RPMI8226 (cell line): ENCODE results near the gene ARR3.
"Not testable (repeated sequence)": the region's sequence is repeated elsewhere in the genome, so short reads cannot be mapped to it uniquely, and the experiment has no call there.

ENCODE experiments used
- DNase-seq: peaks from one replicate; pipeline ENCODE4 v3.0.0-alpha.2; 2015

The ARR3 gene

DNA sequence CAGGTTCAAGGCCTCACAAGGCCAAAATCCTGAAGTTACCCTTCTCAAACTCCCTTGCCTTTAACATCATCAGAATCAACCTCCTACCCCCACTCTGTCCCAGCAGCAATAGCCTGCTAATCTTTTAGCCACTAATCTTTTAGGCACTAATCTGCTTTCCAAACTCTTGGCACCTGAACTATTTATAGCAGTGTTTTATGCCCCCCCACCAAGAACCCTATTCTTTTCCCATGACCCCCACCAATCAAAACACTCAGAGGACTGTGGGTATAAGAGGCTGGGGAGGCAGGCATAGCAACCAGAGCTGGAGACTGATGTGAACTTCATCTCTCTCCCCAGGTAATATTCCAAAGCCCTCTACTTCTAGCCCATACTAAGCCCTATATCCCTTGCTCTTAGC, at the start of gene ARR3:
Gene ARR3 (plus strand): TSS at position 301 of the 400 bp plus-strand sequence. CDS start 1,052 bp downstream, outside the sequence.
- DNase-seq = no peak

DNA sequence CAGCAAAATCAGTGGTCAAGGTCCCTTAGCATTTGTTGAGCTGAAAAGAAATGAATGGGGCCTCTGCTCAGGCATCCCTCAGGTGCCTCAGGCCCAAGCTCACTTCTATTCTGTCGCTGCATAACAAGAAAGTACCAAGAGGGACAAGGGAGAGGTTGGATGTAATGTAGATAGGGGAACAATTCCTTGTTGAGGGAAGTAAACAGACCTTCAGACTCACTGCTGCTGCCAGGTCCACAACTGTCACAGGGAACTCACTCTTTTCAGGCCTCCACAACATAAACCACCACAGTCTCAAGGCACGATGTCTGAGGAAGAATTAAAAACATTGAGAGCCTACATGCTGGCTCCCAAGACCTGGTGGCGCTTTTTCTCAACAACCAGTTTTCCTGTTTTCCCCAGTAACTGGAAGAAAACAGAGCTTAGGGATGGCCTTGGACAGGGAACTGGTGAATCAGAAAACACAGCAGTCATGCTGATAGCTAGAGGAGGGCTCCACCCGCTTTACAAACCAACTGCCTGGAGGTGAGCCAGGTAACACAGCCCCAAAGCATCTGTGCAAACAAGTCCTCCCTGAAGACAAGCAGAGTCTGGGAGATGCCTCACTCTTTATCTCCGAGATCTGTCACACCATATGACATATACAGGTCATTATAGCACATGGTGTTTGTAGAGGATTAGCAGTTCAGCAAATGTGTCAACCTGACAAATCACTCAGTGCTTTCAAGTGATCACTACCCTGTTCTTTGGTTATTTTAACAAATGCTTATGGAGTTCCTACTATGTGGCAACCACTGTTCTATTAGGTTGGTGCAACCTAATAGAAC, 48.0 kb upstream of the ARR3 start:
- peak; percentile 14 for DNase-seq

DNA sequence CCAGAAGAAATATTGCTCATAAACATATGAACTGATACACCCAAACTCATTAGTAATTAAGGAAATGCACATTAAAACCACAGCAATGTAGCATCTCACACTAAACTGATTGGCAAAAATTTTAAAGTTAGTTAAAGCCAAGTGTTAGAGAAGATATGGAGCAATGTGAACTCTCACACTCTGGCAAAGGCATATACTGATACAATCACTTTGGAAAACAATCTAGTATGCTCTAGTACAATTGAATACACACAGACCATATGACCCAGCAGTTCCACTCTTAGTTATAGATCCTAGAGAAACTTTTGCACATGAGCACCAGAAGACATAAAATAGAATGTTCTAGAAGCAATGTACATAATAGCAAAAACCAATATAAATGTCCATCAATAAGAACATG, 42.1 kb upstream of the ARR3 start:
- DNase-seq = no peak

DNA sequence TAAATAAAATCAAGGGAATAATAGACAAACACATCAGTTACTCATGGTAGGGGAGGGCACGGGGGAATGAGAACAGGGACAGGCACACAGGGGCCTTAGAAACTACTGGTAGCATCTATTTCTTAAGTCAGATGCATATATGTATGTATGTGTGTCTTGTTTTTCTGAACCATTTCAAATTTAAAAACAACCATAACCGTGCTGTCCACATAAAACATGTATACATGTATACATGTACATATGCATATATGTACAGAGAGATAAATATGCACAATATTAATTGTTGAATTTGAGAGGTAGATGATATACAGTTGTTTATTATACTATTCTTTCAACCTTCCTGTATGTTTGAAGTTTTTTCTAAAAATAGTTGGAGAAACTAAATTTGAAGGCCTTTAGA, 41.4 kb upstream of the ARR3 start:
- no peak for DNase-seq

DNA sequence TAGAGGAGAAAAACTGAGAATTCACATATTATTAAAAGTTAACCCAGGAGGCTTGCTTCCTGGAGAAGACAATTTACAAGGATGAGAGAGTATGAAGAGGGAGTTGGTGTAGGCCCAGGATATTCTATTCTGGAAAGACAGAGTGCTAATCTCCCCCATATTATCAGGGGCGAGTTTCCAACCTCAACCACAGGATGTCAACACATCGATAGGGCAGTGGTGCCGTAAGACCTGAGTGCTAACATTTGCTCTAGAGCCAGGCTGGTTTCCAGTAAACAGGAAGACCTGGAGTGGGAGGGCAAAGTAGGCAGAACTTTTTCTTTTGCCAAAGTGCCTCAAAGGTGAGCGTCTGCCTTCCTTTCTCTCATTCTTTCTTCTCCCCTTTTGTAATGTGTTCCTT, 36.5 kb upstream of the ARR3 start:
- no peak for DNase-seq

DNA sequence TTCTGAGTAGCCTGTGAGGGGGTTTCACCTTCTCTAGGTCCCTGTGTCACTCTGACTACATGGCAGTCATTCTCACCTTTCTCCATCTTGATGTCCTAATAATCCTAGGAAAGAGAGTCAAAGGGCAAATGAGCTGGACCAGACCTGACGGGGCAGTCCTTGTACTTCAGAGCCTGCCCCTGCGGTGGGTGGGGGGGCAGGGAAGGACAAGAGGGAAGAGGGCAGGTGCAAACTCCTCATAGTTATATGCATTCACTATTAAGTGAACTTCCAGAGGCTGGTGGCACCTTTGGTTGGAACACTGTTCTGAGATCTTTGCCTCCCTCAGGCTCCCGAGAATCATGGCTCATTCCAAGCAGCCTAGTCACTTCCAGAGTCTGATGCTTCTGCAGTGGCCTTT, 33.8 kb upstream of the ARR3 start, which contains the start of gene AWAT1:
Gene AWAT1 (plus strand): TSS at position 301 of the 400 bp plus-strand sequence. CDS start 41 bp downstream, at position 342.
- no peak for DNase-seq

DNA sequence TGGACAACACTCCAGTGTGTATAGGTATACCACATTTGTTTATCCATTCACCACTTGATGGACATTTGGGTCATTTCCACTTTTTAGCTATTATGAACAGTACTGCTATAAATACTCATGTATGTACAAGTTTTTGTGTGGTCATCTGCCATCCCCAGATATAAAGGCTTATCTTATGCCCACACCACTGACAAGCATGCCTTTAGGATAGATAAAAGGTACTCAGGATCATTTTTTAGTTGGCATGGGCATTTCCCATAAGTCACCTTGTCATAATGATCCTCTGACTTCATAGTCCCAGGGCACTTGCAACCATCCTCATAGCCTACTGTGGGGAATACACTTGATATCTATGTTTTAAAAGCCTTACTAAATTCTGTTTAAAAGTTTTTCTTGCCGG, 27.4 kb upstream of the ARR3 start:
- no peak for DNase-seq

DNA sequence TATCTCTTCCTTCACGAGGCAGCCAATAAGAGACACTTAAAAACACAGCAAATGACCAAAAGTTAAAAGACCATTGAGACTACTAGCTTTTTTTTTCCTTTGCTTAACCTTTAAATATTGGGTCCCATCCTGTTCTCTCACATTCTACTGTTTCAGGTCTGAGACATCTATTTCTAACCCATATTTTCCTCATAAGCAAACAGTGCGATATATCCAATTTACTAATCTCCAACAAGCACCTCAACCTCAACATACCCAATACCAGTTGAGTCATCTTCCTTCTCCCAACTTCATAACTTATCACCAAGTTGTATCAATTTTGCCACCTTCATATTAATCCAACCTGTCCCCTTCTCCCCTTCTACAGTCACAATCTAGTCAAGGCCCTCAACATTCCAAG, 26.6 kb upstream of the ARR3 start:
- DNase-seq = no peak

DNA sequence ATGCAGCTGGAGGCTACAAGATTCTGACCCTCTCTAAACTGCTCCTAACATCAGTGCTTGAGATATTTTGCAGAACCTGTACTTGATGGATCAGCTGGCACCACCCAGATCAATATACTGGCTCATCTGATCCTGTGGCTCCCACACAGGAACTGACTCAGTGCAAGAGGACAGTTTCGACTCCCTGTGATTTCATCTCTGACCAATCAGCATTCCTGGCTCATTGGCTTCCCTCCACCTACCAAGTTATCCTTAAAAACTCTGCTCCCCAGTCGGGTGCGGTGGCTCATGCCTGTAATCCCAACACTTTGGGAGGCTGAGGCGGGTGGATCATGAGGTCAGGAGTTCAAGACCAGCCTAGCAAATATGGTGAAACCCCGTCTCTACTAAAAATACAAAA, 24.5 kb upstream of the ARR3 start:
- not testable (repeated sequence) for DNase-seq

DNA sequence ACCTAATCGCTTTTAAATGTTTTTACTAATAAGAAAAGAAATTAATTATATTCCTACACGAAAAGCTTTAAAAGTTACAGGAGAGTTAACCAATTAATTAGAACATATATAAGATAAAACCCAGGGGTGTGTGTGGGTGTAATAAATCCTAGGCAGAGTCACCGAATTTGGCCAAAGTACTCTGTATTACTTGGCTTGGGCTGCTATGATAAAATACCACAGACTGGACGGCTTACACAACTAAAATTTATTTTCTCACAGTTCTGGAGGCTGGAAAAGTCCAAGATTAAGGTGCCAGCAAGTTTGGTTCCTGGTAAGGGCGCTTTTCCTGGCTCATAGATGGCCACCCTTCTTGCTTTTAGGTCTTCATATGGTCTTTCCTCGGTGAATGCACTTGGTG, 23.3 kb upstream of the ARR3 start:
- DNase-seq = no peak

DNA sequence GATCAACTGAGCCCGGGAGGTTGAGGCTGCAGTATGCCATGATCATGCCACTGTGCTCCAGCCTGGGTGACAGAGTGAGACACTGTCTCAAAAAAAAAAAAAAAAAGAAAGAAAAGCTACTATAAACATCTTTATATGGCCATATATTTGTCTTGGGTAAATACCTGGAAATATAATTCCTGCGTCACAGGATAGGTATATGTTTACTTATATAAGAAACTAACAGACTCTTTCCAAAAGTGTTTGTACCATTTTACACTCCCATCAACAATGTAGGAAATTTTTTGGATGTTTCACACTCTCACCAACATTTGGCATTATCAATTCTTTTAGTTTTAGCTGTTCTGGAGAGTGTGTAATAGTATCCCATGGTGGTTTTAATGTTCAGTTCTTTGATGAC, 20.9 kb upstream of the ARR3 start:
- DNase-seq = no peak

DNA sequence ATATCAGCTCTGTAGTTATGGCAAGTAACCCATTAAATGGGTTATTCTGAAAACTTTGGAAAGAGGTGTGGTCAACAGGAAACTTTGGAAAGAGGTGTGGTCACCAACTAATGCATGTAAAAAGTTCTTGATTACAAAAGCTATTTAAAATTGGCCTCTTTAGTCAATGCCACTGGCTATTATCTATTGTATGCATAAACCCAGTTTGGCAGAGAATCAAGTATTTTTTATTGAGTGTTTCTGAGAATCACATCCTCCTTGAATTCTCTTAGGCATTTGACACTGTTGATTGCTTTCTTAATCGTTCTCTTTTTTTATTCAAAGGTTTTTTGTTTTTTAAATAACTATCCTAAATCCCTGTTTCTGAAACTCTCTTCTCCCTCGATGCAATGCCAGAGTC, 15.6 kb upstream of the ARR3 start:
- DNase-seq = no peak

DNA sequence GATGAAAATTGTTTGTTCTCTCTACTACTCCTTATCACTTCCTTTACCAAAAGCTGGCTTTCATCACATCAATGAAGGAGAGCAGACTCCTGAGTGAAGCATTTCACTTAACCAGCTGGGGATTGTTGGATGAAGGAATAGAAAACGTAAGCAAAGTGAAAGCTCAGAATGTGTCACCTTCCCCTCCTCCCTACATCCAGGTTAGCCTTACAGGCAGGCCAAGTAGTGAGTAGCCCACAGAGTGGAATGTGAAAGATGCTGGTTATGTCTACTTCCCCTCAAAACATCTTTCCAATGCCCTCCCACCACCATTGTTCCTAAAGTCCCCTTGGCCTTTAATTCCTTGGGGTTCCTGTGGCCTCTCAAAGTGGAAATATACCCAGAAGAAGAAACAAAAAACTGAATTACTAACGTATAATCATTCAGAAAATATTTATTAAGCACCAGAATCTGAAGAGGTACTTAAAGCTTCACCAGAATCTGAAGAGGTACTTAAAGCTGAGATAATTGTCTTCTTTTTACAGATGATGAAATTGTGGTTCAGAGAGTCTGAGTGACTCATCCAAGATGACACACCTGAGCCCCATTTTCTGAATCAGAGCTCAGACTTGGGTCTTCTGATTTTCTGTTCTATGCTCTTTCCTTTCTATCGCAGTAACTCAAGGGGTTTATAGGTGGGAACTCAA, 14.6 kb upstream of the ARR3 start:
- no peak for DNase-seq

DNA sequence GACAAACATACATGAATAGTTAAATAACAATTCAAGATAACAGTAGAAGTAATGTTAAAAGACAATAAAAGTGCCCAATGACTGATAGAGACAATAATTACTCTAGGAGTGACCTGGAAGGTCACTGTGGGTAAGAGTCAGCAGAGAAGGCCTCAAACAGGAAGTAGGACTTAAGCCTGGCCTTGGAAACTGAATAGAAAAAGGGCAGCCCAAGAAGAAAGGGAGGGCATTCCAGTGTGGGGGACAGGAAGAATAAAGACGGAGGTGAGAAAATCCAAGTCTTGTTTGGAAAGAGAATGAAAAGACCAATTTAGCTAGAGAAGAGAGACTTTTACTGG, 14.1 kb upstream of the ARR3 start:
- no peak for DNase-seq

DNA sequence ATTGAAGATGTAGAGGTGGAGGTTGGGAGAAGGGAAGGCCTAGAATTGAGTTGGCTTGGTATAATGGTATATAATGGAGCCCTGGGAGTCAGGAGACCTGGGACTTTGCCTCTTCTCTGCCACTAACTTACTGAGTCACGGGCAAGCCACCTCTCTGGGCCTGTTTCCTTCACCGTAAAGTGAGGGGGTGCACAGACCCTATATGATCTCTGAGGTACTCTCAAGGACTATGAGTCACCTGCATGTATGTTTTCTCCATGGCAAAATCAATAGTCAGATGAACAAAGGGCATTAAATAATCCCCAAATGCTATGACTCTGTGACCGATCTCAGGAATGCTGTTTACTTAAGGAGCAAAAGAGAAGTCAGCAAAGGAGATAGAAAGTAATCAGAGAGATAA, 13.2 kb upstream of the ARR3 start:
- DNase-seq = no peak

DNA sequence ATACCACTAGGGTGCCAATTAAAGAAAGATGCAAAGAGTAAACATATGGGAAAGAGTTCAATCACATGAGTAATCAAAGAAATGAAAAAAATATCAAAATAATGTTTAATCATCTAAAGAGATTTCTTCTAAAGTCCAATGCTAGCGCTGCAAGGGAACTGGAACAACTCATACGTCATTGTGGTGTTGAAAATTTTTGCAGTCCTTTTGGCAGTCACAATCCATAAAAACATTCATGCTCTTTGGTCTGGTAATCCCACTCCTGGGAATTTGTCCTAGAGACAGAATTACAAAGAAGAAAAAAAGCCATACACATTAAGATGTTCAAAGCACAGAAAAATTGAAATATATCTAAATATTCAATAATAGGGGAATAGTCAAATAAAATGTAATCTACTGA, 12.7 kb upstream of the ARR3 start:
- DNase-seq = no peak

DNA sequence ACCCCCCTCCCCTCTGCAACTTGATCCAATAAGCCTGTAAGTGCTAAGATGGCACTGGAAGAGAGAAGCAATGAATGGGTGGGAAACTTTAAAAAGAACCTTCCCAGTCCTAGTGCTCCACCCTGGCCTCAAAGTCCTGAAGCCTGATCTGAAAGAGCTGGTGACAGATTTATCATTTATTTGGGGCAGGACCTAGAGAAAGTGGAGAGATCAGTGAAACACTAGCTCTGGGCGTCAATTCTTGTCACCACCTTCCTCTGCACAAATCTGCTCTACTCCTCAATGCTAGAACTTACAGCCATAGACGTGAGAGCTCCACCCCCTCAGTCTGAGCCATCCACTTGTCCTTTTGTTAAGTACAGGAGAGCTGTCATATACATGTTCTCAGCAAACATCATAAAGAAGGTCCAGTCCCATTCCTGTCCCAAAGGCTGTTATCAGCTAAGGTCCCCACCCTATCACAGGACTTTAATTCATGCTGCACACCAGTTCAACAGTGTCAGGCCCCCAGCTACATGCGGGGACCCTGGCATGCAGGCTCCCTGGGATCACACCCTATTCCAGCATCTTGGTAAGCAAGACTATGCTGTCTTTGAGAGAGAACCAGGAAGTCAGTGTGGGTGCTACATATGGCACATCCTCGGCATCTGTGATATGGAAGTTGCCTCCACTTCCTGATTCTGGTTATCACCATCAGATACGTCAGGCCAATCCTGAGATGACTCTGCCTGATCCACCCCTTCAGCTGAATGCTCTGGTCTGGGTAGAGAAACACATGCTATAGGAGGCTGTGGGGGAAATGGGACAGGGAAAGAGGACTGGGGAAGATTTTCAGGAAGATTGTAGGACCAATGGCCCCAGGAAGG, 10.5 kb upstream of the ARR3 start:
- DNase-seq = no peak

DNA sequence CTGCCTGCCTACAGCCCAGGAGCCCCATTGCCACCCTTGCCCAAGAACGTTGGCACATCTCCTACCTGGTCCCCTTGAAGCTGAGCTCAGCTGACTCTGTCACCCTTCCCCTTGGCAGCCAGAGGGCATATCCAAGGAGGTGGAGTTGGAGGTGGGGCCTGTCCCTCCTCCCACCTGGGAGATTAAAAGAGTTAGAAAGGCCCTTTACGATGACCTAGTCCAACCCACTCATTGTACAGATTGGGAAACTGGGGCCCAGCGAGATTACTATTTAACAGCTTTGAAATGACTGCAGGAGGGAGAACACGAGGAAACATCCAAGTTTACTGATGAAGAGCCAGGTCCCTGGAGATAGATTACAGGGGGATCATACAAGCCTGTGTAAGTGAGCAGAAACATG, 8.0 kb upstream of the ARR3 start, which contains the start of gene P2RY4:
Gene P2RY4 (minus strand): TSS at position 101 of the 400 bp plus-strand sequence. CDS start 580 bp downstream, outside the sequence.
- no peak for DNase-seq

DNA sequence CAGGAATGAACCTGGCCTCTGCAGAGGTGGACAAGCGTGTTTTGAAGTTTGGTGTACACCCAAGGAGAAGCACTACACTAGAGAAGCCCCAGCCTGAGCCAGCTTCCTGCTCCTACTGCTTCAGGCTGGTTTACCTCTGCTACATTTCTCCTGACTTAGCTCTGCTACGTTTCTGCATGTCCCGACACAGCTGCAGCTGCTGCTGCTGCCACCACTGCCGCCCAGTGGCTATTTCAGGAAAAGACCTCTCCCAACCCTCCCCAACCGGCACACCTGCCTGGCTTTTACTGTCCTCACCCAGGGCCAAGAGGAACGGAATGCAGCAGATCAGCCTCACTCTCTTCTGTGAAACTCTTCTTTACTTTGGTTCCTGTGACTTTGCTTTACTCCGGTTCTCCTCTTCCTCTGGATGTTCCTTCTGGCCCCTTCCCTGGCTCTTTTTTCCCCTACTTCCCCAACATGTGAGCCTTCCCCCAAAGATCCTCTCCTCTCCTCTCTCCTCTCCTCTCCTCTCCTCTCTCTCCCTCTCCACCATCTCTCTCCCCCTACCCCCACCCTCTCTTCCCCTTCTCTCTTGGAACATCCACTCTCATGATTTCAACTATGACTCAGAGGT, 5.1 kb upstream of the ARR3 start:
- peak; percentile 70 for DNase-seq

DNA sequence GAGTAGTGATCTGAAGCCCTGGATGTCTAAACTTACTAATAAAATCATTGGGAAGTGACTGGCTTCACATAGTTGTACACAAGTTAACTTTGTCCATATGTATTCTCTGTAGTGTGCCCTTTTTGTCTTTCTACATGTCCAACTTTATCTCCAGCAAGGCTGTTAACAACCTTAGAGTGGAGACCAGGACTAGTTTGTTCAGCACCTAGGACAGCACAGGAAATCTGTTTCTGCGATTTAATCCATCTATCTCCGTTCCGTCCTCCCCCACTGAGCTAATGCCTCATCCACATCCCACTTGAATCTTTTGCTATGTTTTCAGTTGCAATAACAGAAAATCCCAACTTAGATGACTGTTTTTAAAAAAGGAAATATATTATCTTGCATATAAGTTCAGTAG, 3.4 kb upstream of the ARR3 start:
- no peak for DNase-seq

DNA sequence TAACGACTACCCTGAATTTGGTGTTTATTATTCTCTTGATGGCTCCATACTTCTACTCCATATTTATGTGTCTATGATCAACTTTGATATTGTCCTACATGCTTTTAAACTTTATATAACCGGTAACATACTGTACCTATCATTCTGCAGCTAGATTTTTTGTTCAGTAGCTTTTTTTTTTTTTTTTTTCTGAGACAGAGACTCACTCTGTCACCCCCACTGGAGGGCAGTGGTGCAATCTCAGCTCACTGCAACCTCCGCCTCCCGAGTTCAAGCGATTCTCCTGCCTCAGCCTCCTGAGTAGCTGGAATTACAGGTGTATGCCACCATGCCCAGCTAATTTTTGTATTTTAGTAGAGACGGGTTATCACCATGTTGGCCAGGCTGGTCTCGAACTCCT, 5.9 kb downstream of the ARR3 start:
- DNase-seq = not testable (repeated sequence)

DNA sequence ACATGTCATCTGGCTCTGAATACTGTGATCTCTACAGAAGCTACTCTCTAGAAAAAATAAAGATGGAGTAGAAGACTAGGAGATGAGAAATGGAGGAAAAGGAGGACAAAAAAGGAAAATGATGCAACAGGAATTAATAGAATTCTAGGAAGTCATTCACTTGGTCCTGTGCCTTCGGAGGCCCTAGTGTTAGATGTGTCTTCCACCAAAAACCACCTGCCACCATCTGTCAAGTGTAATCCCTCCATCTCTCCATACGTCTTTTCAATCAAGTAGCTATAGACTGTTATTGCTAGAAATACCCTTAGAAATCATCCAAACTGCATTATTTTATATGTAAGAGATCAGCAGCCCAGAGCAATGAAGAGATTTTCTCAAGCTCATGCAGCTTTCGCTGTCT, 10.9 kb downstream of the ARR3 start:
- DNase-seq = no peak

DNA sequence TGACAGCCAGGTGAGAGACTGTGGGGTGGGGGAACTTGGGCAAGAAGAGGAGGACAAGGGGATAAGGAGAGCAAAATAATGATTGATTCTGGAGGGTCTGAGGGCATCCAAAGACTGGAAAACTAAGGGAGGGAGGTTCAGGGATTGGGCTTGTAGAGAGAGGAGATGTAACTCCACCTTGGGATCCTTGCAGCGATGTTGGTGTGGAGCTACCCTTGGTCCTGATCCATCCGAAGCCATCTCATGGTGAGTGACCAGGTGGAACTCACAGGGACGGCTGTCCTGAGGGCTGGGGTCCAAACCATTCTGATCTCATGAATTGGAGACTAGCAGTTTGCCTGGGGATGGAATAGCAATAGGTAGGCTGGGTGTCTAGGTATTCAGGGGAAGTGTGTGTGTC, 12.4 kb downstream of the ARR3 start:
- DNase-seq = no peak
